ENCODE results near the gene HYAL2.

Gene HYAL2

GRCh38 chr3:50337175-50337861, 14.8 kb upstream of the HYAL2 start:
- Histone ChIP-seq H2BK120ac (ENCODE audit: low read depth, low read length) (peak overlapping the region; percentile 56), H2BK12ac (ENCODE audit: low read length) (peak overlapping the region; percentile 91), H3K79me1 (ENCODE audit: low read depth, low read length) (peaks cover 10% of the 10 kb centered on the region), H2BK15ac (ENCODE audit: low read length) (peak overlapping the region; percentile 72), H3K4me1 (ENCODE audit: control insufficient read depth in 2 of 2, insufficient read depth in 1 of 2, low read depth in 1 of 2, low read length in 2 of 2) (peaks cover 13 to 14% of the 10 kb centered on the region in 2 donors), H4K8ac (ENCODE audit: low read depth, low read length) (peak overlapping the region; percentile 76), H3K9me3 (replicated peaks in 1 of 2; ENCODE audit: control insufficient read depth in 2 of 2, insufficient read depth in 1 of 2, low read depth in 1 of 2, low read length in 2 of 2) (peaks cover 2 to 6% of the 10 kb centered on the region in 2 donors), H3K36me3 (replicated peaks in 1 of 2; ENCODE audit: control insufficient read depth in 2 of 2, insufficient read depth in 2 of 2, low read length in 2 of 2) (peaks cover 6 to 30% of the 10 kb centered on the region in 2 donors), H2AK5ac (ENCODE audit: low read depth, low read length) (peak overlapping the region; percentile 89), H2BK5ac (ENCODE audit: low read length) (peak overlapping the region; percentile 93), H3K27me3 (ENCODE audit: control insufficient read depth in 3 of 3, insufficient read depth in 3 of 3, low read depth in 1 of 3, low read length in 3 of 3) (peaks cover 16 to 39% (median 33%) of the 10 kb centered on the region in 3 experiments), H4K91ac (ENCODE audit: low read depth, low read length, poor library complexity) (peak overlapping the region; percentile 97), H2AFZ (ENCODE audit: low read length) (peak overlapping the region; percentile 94), H3K4me2 (ENCODE audit: insufficient read depth, low read length, poor library complexity, severe bottlenecking) (peak overlapping the region; percentile 92), H3K4me3 (ENCODE audit: low read length in 2 of 2) (peak overlapping the region; percentile 61 to 95), H3K18ac (ENCODE audit: low read length) (peak overlapping the region; percentile 99), H3K9ac (ENCODE audit: low read depth, low read length, poor library complexity) (peak overlapping the region; percentile 98), H3K27ac (replicated peaks; ENCODE audit: low read length) (peak overlapping the region; percentile 92), H3K14ac (ENCODE audit: low read length) (no peak overlapping the region), H3K23ac (ENCODE audit: low read depth, low read length, poor library complexity) (peak overlapping the region; percentile 89), H3K4ac (ENCODE audit: low read length) (peak overlapping the region; percentile 30)
- DNase-seq (ENCODE audit: low spot score): peak; percentile 98
- WGBS, 2 donors (ENCODE audit: extremely low coverage in 2 of 2, insufficient read length in 2 of 2, insufficient replicate concordance in 1 of 2): no CpG with 5 or more reads among the region's 79 CpGs

- Histone ChIP-seq H3K9ac (ENCODE audit: low read depth, low read length, poor library complexity) (peak overlapping the region; percentile 98), H3K4me1 (ENCODE audit: control insufficient read depth in 2 of 2, insufficient read depth in 1 of 2, low read depth in 1 of 2, low read length in 2 of 2) (peaks cover 13 to 14% of the 10 kb centered on the region in 2 donors), H2AK5ac (ENCODE audit: low read depth, low read length) (peak overlapping the region; percentile 89), H3K14ac (ENCODE audit: low read length) (no peak overlapping the region), H3K4ac (ENCODE audit: low read length) (peak overlapping the region; percentile 30), H3K4me2 (ENCODE audit: insufficient read depth, low read length, poor library complexity, severe bottlenecking) (peak overlapping the region; percentile 92), H4K8ac (ENCODE audit: low read depth, low read length) (no peak overlapping the region), H2BK120ac (ENCODE audit: low read depth, low read length) (no peak overlapping the region), H2AFZ (ENCODE audit: low read length) (peak overlapping the region; percentile 94), H2BK12ac (ENCODE audit: low read length) (peak overlapping the region; percentile 91), H3K79me1 (ENCODE audit: low read depth, low read length) (peaks cover 10% of the 10 kb centered on the region), H3K18ac (ENCODE audit: low read length) (peak overlapping the region; percentile 99), H3K9me3 (replicated peaks in 1 of 2; ENCODE audit: control insufficient read depth in 2 of 2, insufficient read depth in 1 of 2, low read depth in 1 of 2, low read length in 2 of 2) (peaks cover 2 to 6% of the 10 kb centered on the region in 2 donors), H4K91ac (ENCODE audit: low read depth, low read length, poor library complexity) (no peak overlapping the region), H2BK5ac (ENCODE audit: low read length) (peak overlapping the region; percentile 93), H2BK15ac (ENCODE audit: low read length) (peak overlapping the region; percentile 72), H3K27ac (replicated peaks; ENCODE audit: low read length) (peak overlapping the region; percentile 92), H3K27me3 (ENCODE audit: control insufficient read depth in 3 of 3, insufficient read depth in 3 of 3, low read depth in 1 of 3, low read length in 3 of 3) (peaks cover 15 to 32% (median 26%) of the 10 kb centered on the region in 3 experiments), H3K36me3 (replicated peaks in 1 of 2; ENCODE audit: control insufficient read depth in 2 of 2, insufficient read depth in 2 of 2, low read length in 2 of 2) (peaks cover 13 to 37% of the 10 kb centered on the region in 2 donors), H3K4me3 (ENCODE audit: low read length in 2 of 2) (peak overlapping the region; percentile 61 to 95), H3K23ac (ENCODE audit: low read depth, low read length, poor library complexity) (peak overlapping the region; percentile 89)
- no peak for DNase-seq (ENCODE audit: low spot score)
- no CpG with 5 or more reads among the region's 31 CpGs for WGBS, 2 donors (ENCODE audit: extremely low coverage in 2 of 2, insufficient read length in 2 of 2, insufficient replicate concordance in 1 of 2)
Measured at GRCh38 chr3:50336452-50337174, 14.1 kb upstream of the HYAL2 start.

- Histone ChIP-seq H3K79me1 (ENCODE audit: low read depth, low read length) (peaks cover 10% of the 10 kb centered on the region), H2BK15ac (ENCODE audit: low read length) (no peak overlapping the region), H2AK5ac (ENCODE audit: low read depth, low read length) (no peak overlapping the region), H3K4ac (ENCODE audit: low read length) (no peak overlapping the region), H3K4me1 (ENCODE audit: control insufficient read depth in 2 of 2, insufficient read depth in 1 of 2, low read depth in 1 of 2, low read length in 2 of 2) (peaks cover 10 to 14% of the 10 kb centered on the region in 2 donors), H3K4me3 (ENCODE audit: low read length in 2 of 2) (no peak overlapping the region), H3K27me3 (ENCODE audit: control insufficient read depth in 3 of 3, insufficient read depth in 3 of 3, low read depth in 1 of 3, low read length in 3 of 3) (peaks cover 0 to 11% (median 5%) of the 10 kb centered on the region in 3 experiments), H3K23ac (ENCODE audit: low read depth, low read length, poor library complexity) (no peak overlapping the region), H4K8ac (ENCODE audit: low read depth, low read length) (no peak overlapping the region), H3K14ac (ENCODE audit: low read length) (no peak overlapping the region), H3K18ac (ENCODE audit: low read length) (no peak overlapping the region), H2AFZ (ENCODE audit: low read length) (no peak overlapping the region), H4K91ac (ENCODE audit: low read depth, low read length, poor library complexity) (no peak overlapping the region), H2BK5ac (ENCODE audit: low read length) (no peak overlapping the region), H3K9ac (ENCODE audit: low read depth, low read length, poor library complexity) (peak overlapping the region; percentile 26), H3K36me3 (replicated peaks in 1 of 2; ENCODE audit: control insufficient read depth in 2 of 2, insufficient read depth in 2 of 2, low read length in 2 of 2) (peaks cover 33 to 58% of the 10 kb centered on the region in 2 donors), H2BK120ac (ENCODE audit: low read depth, low read length) (no peak overlapping the region), H2BK12ac (ENCODE audit: low read length) (no peak overlapping the region), H3K9me3 (replicated peaks in 1 of 2; ENCODE audit: control insufficient read depth in 2 of 2, insufficient read depth in 1 of 2, low read depth in 1 of 2, low read length in 2 of 2) (no peaks in the 10 kb centered on the region), H3K27ac (replicated peaks; ENCODE audit: low read length) (no peak overlapping the region), H3K4me2 (ENCODE audit: insufficient read depth, low read length, poor library complexity, severe bottlenecking) (no peak overlapping the region)
- DNase-seq (ENCODE audit: low spot score): no peak
- whole genome bisulfite sequencing, 2 donors (ENCODE audit: extremely low coverage in 2 of 2, insufficient read length in 2 of 2, insufficient replicate concordance in 1 of 2): no CpG with 5 or more reads among the region's 5 CpGs
Measured at GRCh38 chr3:50334339-50335075, 12.0 kb upstream of the HYAL2 start.
